ENCODE data around the gene IMPA2. TPM values are rescaled to one million over a fixed set of nuclear protein-coding genes. Genes with fewer than 3 reads are reported as not detected.
A peak's percentile ranks its signal among the peaks of the same experiment; 100 is the strongest.

Gene IMPA2
- total and polyA plus RNA-seq, 2 of the 8 experiments (the other 6 are each of a cell fraction or from before 2014, with no cell fraction given) = 102 to 140 TPM

DNA sequence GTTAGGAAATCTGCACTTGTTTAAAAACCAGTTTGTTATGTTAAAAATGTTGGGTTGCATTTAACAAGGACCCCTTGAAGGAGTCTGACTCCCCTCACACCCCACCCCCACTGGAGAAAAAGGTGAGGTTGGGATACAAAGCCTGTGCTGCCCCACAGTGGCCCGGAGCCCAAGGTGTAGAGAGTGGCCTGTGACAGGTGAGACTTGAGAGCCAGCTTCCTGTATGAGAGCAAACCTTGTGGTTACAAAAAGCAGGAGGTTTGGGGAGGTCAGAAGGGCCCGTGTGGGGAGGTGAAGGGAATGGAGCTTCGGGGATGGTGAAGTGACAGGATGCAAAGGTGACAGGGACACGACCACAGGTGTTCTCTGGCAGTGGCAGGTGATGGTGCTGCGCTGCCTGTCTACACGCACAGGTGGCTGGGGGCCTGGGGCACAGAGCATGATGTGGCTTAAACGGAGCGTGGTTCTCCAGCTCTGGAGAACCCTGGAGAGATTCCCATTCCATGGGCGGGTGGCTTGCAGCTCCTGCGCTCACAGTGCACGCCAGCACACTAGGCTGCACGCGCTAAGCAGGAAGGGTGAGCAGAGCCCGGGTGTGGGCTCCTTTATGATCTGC is 29.0 kb downstream of the IMPA2 start:
- Histone ChIP-seq H3K14ac (ENCODE audit: insufficient read length) (no peak overlapping the region), H3K4ac (replicated peaks; ENCODE audit: insufficient read length, low read depth, low read length) (no peak overlapping the region), H2BK12ac (ENCODE audit: low read depth, low read length) (no peak overlapping the region), H3K27me3 (replicated peaks in 1 of 4; ENCODE audit: control insufficient read depth in 3 of 4, extremely low read depth in 1 of 4, insufficient read depth in 3 of 4, low read length in 3 of 4) (no peaks in the 10 kb centered on the region), H3K23ac (ENCODE audit: insufficient read length) (no peak overlapping the region), H2BK20ac (ENCODE audit: low read length) (no peak overlapping the region), H3K9ac (replicated peaks in 1 of 4; ENCODE audit: extremely low read depth in 1 of 4, low read depth in 3 of 4, low read length in 3 of 4) (no peak overlapping the region), H3K79me2 (ENCODE audit: control insufficient read depth in 1 of 2, insufficient read depth in 2 of 2, low read length in 2 of 2) (no peaks in the 10 kb centered on the region; a peak in 2 of 4 replicates), H3K4me3 (ENCODE audit: extremely low read depth in 1 of 4, insufficient read depth in 2 of 4, low read depth in 3 of 4, low read length in 4 of 4) (no peak overlapping the region), H3K79me1 (ENCODE audit: low read depth, low read length) (no peaks in the 10 kb centered on the region; the same call in none of the 2 replicates), H3K56ac (replicated peaks; ENCODE audit: insufficient read length, low read depth, low read length) (no peak overlapping the region), H3K36me3 (ENCODE audit: control insufficient read depth in 2 of 4, insufficient read depth in 4 of 4, low read length in 3 of 4) (peaks cover 7 to 39% (median 20%) of the 10 kb centered on the region in 4 experiments; a peak in 7 of 8 replicates), H4K91ac (replicated peaks; ENCODE audit: insufficient read length, low read length) (no peak overlapping the region), H2BK5ac (ENCODE audit: low read depth, low read length) (no peak overlapping the region), H3K4me2 (ENCODE audit: insufficient read depth in 1 of 2, low read depth in 2 of 2, low read length in 2 of 2) (no peak overlapping the region), H3K18ac (ENCODE audit: extremely low read depth, low read length) (no peak overlapping the region), H2AK5ac (ENCODE audit: low read depth, low read length) (no peak overlapping the region), H3K4me1 (replicated peaks in 1 of 4; ENCODE audit: control insufficient read depth in 3 of 4, insufficient read depth in 4 of 4, low read length in 3 of 4) (no peaks in the 10 kb centered on the region; a peak in 2 of 7 replicates), H2BK120ac (replicated peaks; ENCODE audit: low read depth, low read length) (no peak overlapping the region), H3K27ac (ENCODE audit: low read depth, low read length) (no peak overlapping the region), H4K5ac (ENCODE audit: insufficient read length, low read depth, low read length) (no peak overlapping the region), H2AFZ (ENCODE audit: low read length) (no peak overlapping the region), H3K9me3 (ENCODE audit: insufficient read depth in 2 of 2, low read depth in 1 of 2, low read length in 1 of 2) (no peaks in the 10 kb centered on the region), H3K23me2 (ENCODE audit: low read depth, low read length) (no peaks in the 10 kb centered on the region), H4K20me1 (replicated peaks in 1 of 2; ENCODE audit: control insufficient read depth in 1 of 2, insufficient read depth in 2 of 2, low read length in 2 of 2) (peaks cover 4 to 7% of the 10 kb centered on the region in 2 experiments), H4K8ac (ENCODE audit: extremely low read depth, insufficient read depth, low read length) (no peak overlapping the region), H2BK15ac (ENCODE audit: low read length) (no peak overlapping the region)
- ChIA-PET POLR2A (ENCODE audit: partially characterized antibody) (interaction anchor here (1.3 kb wide), 1 partner anchor 12 kb away, joined by 4 read pairs; no protein-coding TSS in a partner anchor), CTCF (ENCODE audit: partially characterized antibody) (interaction anchor here (0.8 to 13.3 kb wide), 4 partner anchors 16 to 72 kb away, joined by 4 to 105 read pairs (median 7); no protein-coding TSS in a partner anchor)
- WGBS, 2 experiments (ENCODE audit: extremely low coverage in 1 of 2, insufficient coverage in 1 of 2, insufficient read length in 1 of 2, insufficient replicate concordance in 2 of 2, low coverage in 1 of 2, low lambda C conversion rate in 2 of 2, missing lambda C conversion rate in 1 of 2) = 91% methylated on average over 14 of the region's 14 CpGs; no CpG with 5 or more reads in 1 of the 2 experiments
- DNase-seq (ENCODE audit: low read depth in 1 of 2, low spot score in 2 of 2) (no peak), FAIRE-seq (no peak)
- TF ChIP-seq TCF12 (IDR thresholded peaks at IDR 0.05; ENCODE audit: low read depth, low read length) = no peak
- TF ChIP-seq, protein P1, sequence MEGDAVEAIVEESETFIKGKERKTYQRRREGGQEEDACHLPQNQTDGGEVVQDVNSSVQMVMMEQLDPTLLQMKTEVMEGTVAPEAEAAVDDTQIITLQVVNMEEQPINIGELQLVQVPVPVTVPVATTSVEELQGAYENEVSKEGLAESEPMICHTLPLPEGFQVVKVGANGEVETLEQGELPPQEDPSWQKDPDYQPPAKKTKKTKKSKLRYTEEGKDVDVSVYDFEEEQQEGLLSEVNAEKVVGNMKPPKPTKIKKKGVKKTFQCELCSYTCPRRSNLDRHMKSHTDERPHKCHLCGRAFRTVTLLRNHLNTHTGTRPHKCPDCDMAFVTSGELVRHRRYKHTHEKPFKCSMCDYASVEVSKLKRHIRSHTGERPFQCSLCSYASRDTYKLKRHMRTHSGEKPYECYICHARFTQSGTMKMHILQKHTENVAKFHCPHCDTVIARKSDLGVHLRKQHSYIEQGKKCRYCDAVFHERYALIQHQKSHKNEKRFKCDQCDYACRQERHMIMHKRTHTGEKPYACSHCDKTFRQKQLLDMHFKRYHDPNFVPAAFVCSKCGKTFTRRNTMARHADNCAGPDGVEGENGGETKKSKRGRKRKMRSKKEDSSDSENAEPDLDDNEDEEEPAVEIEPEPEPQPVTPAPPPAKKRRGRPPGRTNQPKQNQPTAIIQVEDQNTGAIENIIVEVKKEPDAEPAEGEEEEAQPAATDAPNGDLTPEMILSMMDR (IDR thresholded peaks at IDR 0.05; ENCODE audit: control extremely low read depth in 1 of 3, insufficient read depth in 1 of 3, low read depth in 1 of 3, low read length in 3 of 3) = peak; percentile 11 to 43 (median 23)
- TF ChIP-seq RAD21 (IDR thresholded peaks at IDR 0.05 in 1 of 2, conservative IDR thresholded peaks at IDR 0.05 in 1 of 2; ENCODE audit: low read depth in 2 of 2, low read length in 2 of 2) = peak; percentile 38 to 56; a peak in 3 of 4 replicates

Measured in H1 (cell line).